ENCODE data around the gene SYT13. TPM values are rescaled to one million over a fixed set of nuclear protein-coding genes. Genes with fewer than 3 reads are reported as not detected.
A peak's percentile ranks its signal among the peaks of the same experiment; 100 is the strongest.

SYT13 gene
- under 1 TPM in 2 of 4 donors, not detected in 2; 0.21 to 0.44 TPM for total RNA-seq

DNA sequence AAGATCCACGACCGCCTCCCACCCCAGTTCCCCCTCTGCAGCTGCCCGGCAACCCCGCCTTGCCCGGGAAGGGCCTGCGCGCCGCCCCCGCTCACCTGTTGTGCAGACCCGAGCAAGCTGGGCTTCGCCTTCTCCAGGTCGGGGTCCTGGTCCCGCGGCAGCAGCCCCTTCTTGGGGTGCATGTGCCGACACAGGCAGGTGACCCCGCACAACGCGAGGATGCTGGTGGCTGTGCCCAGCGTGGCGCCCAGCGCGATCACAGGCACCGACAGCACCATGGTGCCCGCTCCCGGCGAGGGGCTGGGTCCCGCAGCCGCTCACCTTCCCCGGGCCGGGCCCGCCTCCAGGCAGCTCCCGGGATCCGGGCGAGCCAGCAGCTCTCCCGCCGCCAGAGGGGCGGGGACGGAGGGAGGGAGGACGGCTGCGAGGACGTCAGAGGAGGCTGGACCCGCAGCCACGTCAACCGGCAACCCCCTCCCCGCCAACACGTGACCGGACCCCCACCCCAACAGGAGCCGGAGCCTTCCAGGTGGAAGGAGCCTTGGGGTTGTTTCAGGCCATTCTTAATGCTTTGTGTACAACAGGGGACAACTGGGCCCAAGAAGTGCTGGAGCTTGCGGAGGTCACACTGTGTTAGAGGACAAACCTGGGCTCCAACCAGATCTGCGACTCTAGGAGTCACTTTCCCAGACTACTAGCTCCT is at the start of gene SYT13:
Gene SYT13 (minus strand): TSS at position 412 of the 703 bp plus-strand sequence. CDS start 134 bp downstream, at position 278.
- H3K27me3 ChIP-seq = peaks cover 0 to 81% of the 10 kb centered on the region in 2 donors
- peaks cover 0 to 6% (median 0%) of the 10 kb centered on the region in 4 donors for H3K4me1 ChIP-seq
- H3K27ac ChIP-seq = peak within 1 kb of the TSS in 1 of 4 donors; percentile 17
- peak within 1 kb of the TSS in 1 of 4 donors; percentile 23 for H3K4me3 ChIP-seq
- H3K36me3 ChIP-seq = peaks cover 0 to 6% (median 0%) of the 10 kb centered on the region in 3 donors
- no peak for DNase-seq (ENCODE audit: low spot score in 2 of 2)
- H3K9me3 ChIP-seq = peaks cover 0 to 15% (median 0%) of the 10 kb centered on the region in 4 donors
- WGBS, 2 donors = 3 to 5% methylated on average over 48 to 50 of the region's 50 CpGs
- no peak for TF ChIP-seq POLR2A (IDR thresholded peaks at IDR 0.05)
- no peak for TF ChIP-seq EP300 (IDR thresholded peaks at IDR 0.05)
- TF ChIP-seq, protein P1, sequence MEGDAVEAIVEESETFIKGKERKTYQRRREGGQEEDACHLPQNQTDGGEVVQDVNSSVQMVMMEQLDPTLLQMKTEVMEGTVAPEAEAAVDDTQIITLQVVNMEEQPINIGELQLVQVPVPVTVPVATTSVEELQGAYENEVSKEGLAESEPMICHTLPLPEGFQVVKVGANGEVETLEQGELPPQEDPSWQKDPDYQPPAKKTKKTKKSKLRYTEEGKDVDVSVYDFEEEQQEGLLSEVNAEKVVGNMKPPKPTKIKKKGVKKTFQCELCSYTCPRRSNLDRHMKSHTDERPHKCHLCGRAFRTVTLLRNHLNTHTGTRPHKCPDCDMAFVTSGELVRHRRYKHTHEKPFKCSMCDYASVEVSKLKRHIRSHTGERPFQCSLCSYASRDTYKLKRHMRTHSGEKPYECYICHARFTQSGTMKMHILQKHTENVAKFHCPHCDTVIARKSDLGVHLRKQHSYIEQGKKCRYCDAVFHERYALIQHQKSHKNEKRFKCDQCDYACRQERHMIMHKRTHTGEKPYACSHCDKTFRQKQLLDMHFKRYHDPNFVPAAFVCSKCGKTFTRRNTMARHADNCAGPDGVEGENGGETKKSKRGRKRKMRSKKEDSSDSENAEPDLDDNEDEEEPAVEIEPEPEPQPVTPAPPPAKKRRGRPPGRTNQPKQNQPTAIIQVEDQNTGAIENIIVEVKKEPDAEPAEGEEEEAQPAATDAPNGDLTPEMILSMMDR (IDR thresholded peaks at IDR 0.05) = no peak

DNA sequence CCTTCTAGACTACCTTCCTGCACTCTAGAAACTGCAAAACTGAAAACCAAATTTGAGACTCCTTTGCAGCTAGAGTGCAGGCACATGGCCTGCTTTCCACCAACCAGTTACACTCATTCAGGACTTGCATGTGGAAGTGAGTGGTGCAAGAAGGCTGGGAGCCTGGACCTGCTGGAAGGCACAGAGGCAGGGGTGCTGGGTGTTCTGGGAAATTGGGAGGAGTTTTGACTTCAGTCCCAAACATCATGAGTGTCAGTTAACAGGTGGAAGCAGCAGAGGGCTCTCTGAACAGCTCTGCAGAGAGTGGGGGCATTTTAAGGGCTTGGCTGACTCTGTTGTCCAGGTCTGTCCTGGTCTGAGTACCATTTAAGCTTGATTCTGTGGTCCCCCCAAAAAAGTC is 49.3 kb upstream of the SYT13 start:
- Histone ChIP-seq H3K4me3 (no peak overlapping the region), H3K4me1 (peaks cover 0 to 19% (median 0%) of the 10 kb centered on the region in 4 donors), H3K36me3 (no peaks in the 10 kb centered on the region), H3K27me3 (no peaks in the 10 kb centered on the region), H3K27ac (no peak overlapping the region), H3K9me3 (no peaks in the 10 kb centered on the region)
- no peak for DNase-seq (ENCODE audit: low spot score in 2 of 2)
- TF ChIP-seq EP300 (IDR thresholded peaks at IDR 0.05) (no peak), POLR2A (IDR thresholded peaks at IDR 0.05) (no peak)
- TF ChIP-seq, protein P1 (IDR thresholded peaks at IDR 0.05) = no peak

DNA sequence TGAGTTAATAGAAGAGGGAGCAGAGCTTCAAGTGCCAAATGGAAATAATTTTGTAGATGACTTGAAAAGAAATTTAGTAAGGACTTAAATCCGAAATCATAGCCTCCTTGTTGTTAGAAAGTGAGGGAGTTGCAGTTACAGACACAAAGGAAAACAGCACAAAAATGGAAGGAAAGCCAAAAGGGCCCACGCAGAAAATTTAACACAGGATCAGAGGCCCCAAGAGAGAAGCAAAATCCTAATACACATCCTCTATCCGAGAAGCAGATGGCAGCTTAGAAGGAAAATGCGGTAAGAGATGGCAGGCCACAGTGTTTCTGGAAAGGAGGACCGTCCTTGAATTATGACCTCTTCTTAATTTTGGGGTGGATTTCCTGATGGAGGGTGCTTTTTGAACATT is 48.7 kb upstream of the SYT13 start:
- Histone ChIP-seq H3K27ac (no peak overlapping the region), H3K27me3 (no peaks in the 10 kb centered on the region), H3K36me3 (no peaks in the 10 kb centered on the region), H3K4me1 (peaks cover 0 to 13% (median 0%) of the 10 kb centered on the region in 4 donors), H3K4me3 (no peak overlapping the region), H3K9me3 (no peaks in the 10 kb centered on the region)
- TF ChIP-seq POLR2A (IDR thresholded peaks at IDR 0.05) (no peak), EP300 (IDR thresholded peaks at IDR 0.05) (no peak)
- TF ChIP-seq, protein P1 (IDR thresholded peaks at IDR 0.05) = no peak
- DNase-seq (ENCODE audit: low spot score in 2 of 2) = no peak
- 66 to 67% methylated on average over 5 of the region's 5 CpGs for WGBS, 2 donors

- no peaks in the 10 kb centered on the region for H3K9me3 ChIP-seq
- no peak for DNase-seq (ENCODE audit: low spot score in 2 of 2)
- no peaks in the 10 kb centered on the region for H3K36me3 ChIP-seq
- H3K27me3 ChIP-seq = no peaks in the 10 kb centered on the region
- no peak overlapping the region for H3K4me3 ChIP-seq
- TF ChIP-seq POLR2A (IDR thresholded peaks at IDR 0.05) = no peak
- TF ChIP-seq, protein P1 (IDR thresholded peaks at IDR 0.05) = no peak
- TF ChIP-seq EP300 (IDR thresholded peaks at IDR 0.05) = no peak
- peaks cover 0 to 9% (median 0%) of the 10 kb centered on the region in 4 donors for H3K4me1 ChIP-seq
- no peak overlapping the region for H3K27ac ChIP-seq
- 83 to 88% methylated on average over 10 of the region's 10 CpGs for WGBS, 2 donors
These were observed 48.3 kb upstream of the SYT13 start for GRCh38 chr11:45334410-45334809.

Measured in tibial nerve (tissue), 4 donors.